Measurements from ENCODE around the gene GGA2.

Gene GGA2

GRCh38 chr16:23556881-23557778 lies 46.8 kb upstream of the GGA2 start, which contains the start of the genes EARS2 and UBFD1:
EARS2 (minus strand) TSS chr16:23557350; CDS start chr16:23557343, 7 bp downstream.
UBFD1 (plus strand) TSS chr16:23557727; CDS start chr16:23557743, 16 bp downstream.
- ChIA-PET POLR2A (interaction anchor here (0.9 to 1.6 kb wide), 11 partner anchors 13 to 171 kb away, joined by 3 to 8 read pairs (median 4); partner anchors contain the start of gene GGA2), CTCF (interaction anchor here (0.6 to 1.0 kb wide), 14 partner anchors 11 to 974 kb away, joined by 3 to 11 read pairs (median 3); partner anchors contain the start of gene NDUFAB1)
- H3K27ac ChIP-seq (ENCODE audit: extremely low read depth, low read depth, low read length): peak within 1 kb of the TSS; percentile 60; the same call in 1 of the 2 replicates
- H3K36me3 ChIP-seq (ENCODE audit: control insufficient read depth in 2 of 2, insufficient read depth in 1 of 2, low read length in 2 of 2): peaks cover 12 to 43% of the 10 kb centered on the region in 2 experiments
- peak within 1 kb of the TSS; percentile 87 for H3K4me3 ChIP-seq (ENCODE audit: low read depth, low read length)
- H3K4me1 ChIP-seq (ENCODE audit: control insufficient read depth, insufficient read depth, low read length): no peaks in the 10 kb centered on the region
- H3K9me3 ChIP-seq (ENCODE audit: control insufficient read depth, insufficient read depth, low read depth, low read length): no peaks in the 10 kb centered on the region
- TF ChIP-seq ZNF510 (tag by site-specific recombination; IDR thresholded peaks at IDR 0.05; ENCODE audit: insufficient replicate concordance): no peak
- no peak for TF ChIP-seq ZNF248 (tag by site-specific recombination; IDR thresholded peaks at IDR 0.05)
- peak; percentile 99 for TF ChIP-seq ZNF423 (tag by site-specific recombination; IDR thresholded peaks at IDR 0.05)
- TF ChIP-seq, protein P1, sequence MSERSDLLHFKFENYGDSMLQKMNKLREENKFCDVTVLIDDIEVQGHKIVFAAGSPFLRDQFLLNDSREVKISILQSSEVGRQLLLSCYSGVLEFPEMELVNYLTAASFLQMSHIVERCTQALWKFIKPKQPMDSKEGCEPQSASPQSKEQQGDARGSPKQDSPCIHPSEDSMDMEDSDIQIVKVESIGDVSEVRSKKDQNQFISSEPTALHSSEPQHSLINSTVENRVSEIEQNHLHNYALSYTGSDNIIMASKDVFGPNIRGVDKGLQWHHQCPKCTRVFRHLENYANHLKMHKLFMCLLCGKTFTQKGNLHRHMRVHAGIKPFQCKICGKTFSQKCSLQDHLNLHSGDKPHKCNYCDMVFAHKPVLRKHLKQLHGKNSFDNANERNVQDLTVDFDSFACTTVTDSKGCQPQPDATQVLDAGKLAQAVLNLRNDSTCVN (tag by site-specific recombination; optimal IDR thresholded peaks at IDR 0.05): peak; percentile 24
- no peak for TF ChIP-seq ZNF530 (tag by site-specific recombination; IDR thresholded peaks at IDR 0.05; ENCODE audit: low read depth)
- TF ChIP-seq ZFP69B (tag by site-specific recombination; IDR thresholded peaks at IDR 0.05): peak; percentile 84
- TF ChIP-seq ZNF280D (tag by site-specific recombination; IDR thresholded peaks at IDR 0.05): peak; percentile 4; the same call in 1 of the 2 replicates
- peak; percentile 96 for TF ChIP-seq ZXDB (tag by site-specific recombination; IDR thresholded peaks at IDR 0.05)
- no peak for TF ChIP-seq ZNF157 (tag by site-specific recombination; IDR thresholded peaks at IDR 0.05)
- no peak for TF ChIP-seq GLI4 (tag by site-specific recombination; IDR thresholded peaks at IDR 0.05)
- TF ChIP-seq ZNF132 (tag by site-specific recombination; IDR thresholded peaks at IDR 0.05; ENCODE audit: borderline replicate concordance): no peak
- TF ChIP-seq, protein P2, sequence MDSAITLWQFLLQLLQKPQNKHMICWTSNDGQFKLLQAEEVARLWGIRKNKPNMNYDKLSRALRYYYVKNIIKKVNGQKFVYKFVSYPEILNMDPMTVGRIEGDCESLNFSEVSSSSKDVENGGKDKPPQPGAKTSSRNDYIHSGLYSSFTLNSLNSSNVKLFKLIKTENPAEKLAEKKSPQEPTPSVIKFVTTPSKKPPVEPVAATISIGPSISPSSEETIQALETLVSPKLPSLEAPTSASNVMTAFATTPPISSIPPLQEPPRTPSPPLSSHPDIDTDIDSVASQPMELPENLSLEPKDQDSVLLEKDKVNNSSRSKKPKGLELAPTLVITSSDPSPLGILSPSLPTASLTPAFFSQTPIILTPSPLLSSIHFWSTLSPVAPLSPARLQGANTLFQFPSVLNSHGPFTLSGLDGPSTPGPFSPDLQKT (IDR thresholded peaks at IDR 0.05; ENCODE audit: borderline replicate concordance, low read depth, low read length): no peak
- TF ChIP-seq ZNF211 (tag by site-specific recombination; IDR thresholded peaks at IDR 0.05; ENCODE audit: low read depth): no peak
- TF ChIP-seq FEZF1 (tag by site-specific recombination; IDR thresholded peaks at IDR 0.05): peak; percentile 83
- TF ChIP-seq, protein P3, sequence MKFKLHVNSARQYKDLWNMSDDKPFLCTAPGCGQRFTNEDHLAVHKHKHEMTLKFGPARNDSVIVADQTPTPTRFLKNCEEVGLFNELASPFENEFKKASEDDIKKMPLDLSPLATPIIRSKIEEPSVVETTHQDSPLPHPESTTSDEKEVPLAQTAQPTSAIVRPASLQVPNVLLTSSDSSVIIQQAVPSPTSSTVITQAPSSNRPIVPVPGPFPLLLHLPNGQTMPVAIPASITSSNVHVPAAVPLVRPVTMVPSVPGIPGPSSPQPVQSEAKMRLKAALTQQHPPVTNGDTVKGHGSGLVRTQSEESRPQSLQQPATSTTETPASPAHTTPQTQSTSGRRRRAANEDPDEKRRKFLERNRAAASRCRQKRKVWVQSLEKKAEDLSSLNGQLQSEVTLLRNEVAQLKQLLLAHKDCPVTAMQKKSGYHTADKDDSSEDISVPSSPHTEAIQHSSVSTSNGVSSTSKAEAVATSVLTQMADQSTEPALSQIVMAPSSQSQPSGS (tag by site-specific recombination; IDR thresholded peaks at IDR 0.05; ENCODE audit: low read depth): no peak
- TF ChIP-seq, protein P4, sequence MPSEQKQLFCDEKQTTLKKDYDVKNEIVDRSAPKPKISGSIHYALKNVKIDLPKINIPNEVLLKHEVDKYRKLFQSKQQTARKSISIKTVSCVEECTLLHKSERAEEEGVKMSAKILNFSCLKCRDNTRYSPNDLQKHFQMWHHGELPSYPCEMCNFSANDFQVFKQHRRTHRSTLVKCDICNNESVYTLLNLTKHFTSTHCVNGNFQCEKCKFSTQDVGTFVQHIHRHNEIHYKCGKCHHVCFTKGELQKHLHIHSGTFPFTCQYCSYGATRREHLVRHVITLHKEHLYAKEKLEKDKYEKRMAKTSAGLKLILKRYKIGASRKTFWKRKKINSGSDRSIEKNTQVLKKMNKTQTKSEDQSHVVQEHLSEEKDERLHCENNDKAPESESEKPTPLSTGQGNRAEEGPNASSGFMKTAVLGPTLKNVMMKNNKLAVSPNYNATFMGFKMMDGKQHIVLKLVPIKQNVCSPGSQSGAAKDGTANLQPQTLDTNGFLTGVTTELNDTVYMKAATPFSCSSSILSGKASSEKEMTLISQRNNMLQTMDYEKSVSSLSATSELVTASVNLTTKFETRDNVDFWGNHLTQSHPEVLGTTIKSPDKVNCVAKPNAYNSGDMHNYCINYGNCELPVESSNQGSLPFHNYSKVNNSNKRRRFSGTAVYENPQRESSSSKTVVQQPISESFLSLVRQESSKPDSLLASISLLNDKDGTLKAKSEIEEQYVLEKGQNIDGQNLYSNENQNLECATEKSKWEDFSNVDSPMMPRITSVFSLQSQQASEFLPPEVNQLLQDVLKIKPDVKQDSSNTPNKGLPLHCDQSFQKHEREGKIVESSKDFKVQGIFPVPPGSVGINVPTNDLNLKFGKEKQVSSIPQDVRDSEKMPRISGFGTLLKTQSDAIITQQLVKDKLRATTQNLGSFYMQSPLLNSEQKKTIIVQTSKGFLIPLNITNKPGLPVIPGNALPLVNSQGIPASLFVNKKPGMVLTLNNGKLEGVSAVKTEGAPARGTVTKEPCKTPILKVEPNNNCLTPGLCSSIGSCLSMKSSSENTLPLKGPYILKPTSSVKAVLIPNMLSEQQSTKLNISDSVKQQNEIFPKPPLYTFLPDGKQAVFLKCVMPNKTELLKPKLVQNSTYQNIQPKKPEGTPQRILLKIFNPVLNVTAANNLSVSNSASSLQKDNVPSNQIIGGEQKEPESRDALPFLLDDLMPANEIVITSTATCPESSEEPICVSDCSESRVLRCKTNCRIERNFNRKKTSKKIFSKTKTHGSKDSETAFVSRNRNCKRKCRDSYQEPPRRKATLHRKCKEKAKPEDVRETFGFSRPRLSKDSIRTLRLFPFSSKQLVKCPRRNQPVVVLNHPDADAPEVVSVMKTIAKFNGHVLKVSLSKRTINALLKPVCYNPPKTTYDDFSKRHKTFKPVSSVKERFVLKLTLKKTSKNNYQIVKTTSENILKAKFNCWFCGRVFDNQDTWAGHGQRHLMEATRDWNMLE (tag by site-specific recombination; conservative IDR thresholded peaks at IDR 0.05; ENCODE audit: low read depth): peak; percentile 75
- no peak for TF ChIP-seq ZNF513 (tag by site-specific recombination; IDR thresholded peaks at IDR 0.05)
- TF ChIP-seq ZNF660 (tag by site-specific recombination; IDR thresholded peaks at IDR 0.05): peak; percentile 60
- TF ChIP-seq ZBTB1 (tag by site-specific recombination; IDR thresholded peaks at IDR 0.05): no peak; the same call in 1 of the 2 replicates
- TF ChIP-seq ZNF514 (tag by site-specific recombination; IDR thresholded peaks at IDR 0.05): no peak
- TF ChIP-seq ZNF621 (tag by site-specific recombination; IDR thresholded peaks at IDR 0.05): no peak
- no peak for TF ChIP-seq ZNF354C (tag by site-specific recombination; IDR thresholded peaks at IDR 0.05; ENCODE audit: borderline replicate concordance, low read depth)
- TF ChIP-seq ZNF785 (tag by site-specific recombination; IDR thresholded peaks at IDR 0.05): no peak

All from HEK293 (cell line).